H1 (cell line): ENCODE data around the gene SHLD1.

ENCODE experiments used
- CTCF ChIP-seq, 3 experiments: IDR thresholded peaks; 1 replicate in 2 of 3; 2 replicates in 1 of 3; pipeline versions ENCODE4 v1.5.1 to v1.6.1; 2011; ENCODE audit warnings: low read length in 3 of 3, mild to moderate bottlenecking in 3 of 3, inconsistent platforms in 2 of 3, low read depth in 1 of 3, moderate library complexity in 1 of 3; ENCODE audit not compliant: insufficient read depth in 1 of 3; ENCODE audit errors: control extremely low read depth in 1 of 3
- EGR1 ChIP-seq: IDR thresholded peaks from 2 replicates; pipeline ENCODE4 v1.6.1; 2011; ENCODE audit warnings: low read depth, low read length, borderline replicate concordance
- EP300 ChIP-seq, 2 experiments: IDR thresholded peaks; 1 replicate in 1 of 2; 2 replicates in 1 of 2; pipeline ENCODE4 v1.6.1; 2011 to 2012; ENCODE audit warnings: low read depth in 2 of 2, low read length in 2 of 2, mild to moderate bottlenecking in 2 of 2, borderline replicate concordance in 1 of 2, inconsistent platforms in 1 of 2, moderate library complexity in 1 of 2
- EZH2 ChIP-seq: fragments of 200-600 bp; sonication (generic); IDR thresholded peaks from 2 replicates; pipeline ENCODE4 v1.7.1; 2012; ENCODE audit warnings: low read depth, mild to moderate bottlenecking, moderate library complexity, low read length, inconsistent platforms; ENCODE audit not compliant: severe bottlenecking
- MAX ChIP-seq: IDR thresholded peaks from 2 replicates; pipeline ENCODE4 v1.6.1; 2012; ENCODE audit warnings: inconsistent platforms
- POLR2AphosphoS5 ChIP-seq: IDR thresholded peaks from 2 replicates; pipeline ENCODE4 v1.6.1; 2011; ENCODE audit warnings: low read depth, low read length
- RBBP5 ChIP-seq: IDR thresholded peaks from 2 replicates; pipeline ENCODE4 v1.7.1; 2012; ENCODE audit warnings: low read depth, mild to moderate bottlenecking, inconsistent platforms, low read length, moderate library complexity, borderline replicate concordance
- TAF1 ChIP-seq: IDR thresholded peaks from 2 replicates; pipeline ENCODE4 v1.6.1; 2011; ENCODE audit warnings: mild to moderate bottlenecking, low read depth, low read length
- TEAD4 ChIP-seq: IDR thresholded peaks from 2 replicates; pipeline ENCODE4 v1.6.1; 2012; ENCODE audit warnings: low read depth, low read length, inconsistent platforms, mixed read lengths
- YY1 ChIP-seq: IDR thresholded peaks from 2 replicates; pipeline ENCODE4 v1.6.1; 2011; ENCODE audit warnings: low read depth, mild to moderate bottlenecking, low read length

- no peak for TF ChIP-seq RBBP5
- no peak for TF ChIP-seq MAX
- no peak for TF ChIP-seq EP300 (IDR thresholded peaks at IDR 0.05; ENCODE audit: borderline replicate concordance in 1 of 2, low read depth in 2 of 2, low read length in 2 of 2)
- no peak for TF ChIP-seq TAF1
- TF ChIP-seq EZH2 = no peak
- TF ChIP-seq CTCF (IDR thresholded peaks at IDR 0.05; ENCODE audit: control extremely low read depth in 1 of 3, insufficient read depth in 1 of 3, low read depth in 1 of 3, low read length in 3 of 3) = no peak
- TF ChIP-seq POLR2AphosphoS5 = no peak
- TF ChIP-seq TEAD4 = no peak
- TF ChIP-seq YY1 = no peak
- no peak for TF ChIP-seq EGR1
These were observed 94.0 kb downstream of the SHLD1 start for GRCh38 chr20:5844063-5844681.
